Chondrocyte (in vitro differentiated cells): Measurements from ENCODE around the gene NLN. TPM values are rescaled to one million over a fixed set of nuclear protein-coding genes. Genes with fewer than 3 reads are reported as not detected.
"Not testable (repeated sequence)": the region's sequence is repeated elsewhere in the genome, so short reads cannot be mapped to it uniquely, and the experiment has no call there.

Source experiments
- DNase-seq: peaks from one replicate; pipeline ENCODE4 v3.0.0; 2021; ENCODE audit warnings: mixed read lengths, low spot score
- H3K27ac Mint-ChIP-seq: one replicate; pipeline ENCODE4 v1.8.0; 2021; ENCODE audit warnings: mild to moderate bottlenecking, moderate library complexity, mixed read lengths; ENCODE audit not compliant: unreplicated experiment
- H3K27me3 Mint-ChIP-seq: 2 replicates; pipeline ENCODE4 v1.8.0; 2021; ENCODE audit warnings: low read depth, mixed read lengths
- H3K36me3 Mint-ChIP-seq: 2 replicates; pipeline ENCODE4 v1.8.0; 2021; ENCODE audit warnings: low read depth, mixed read lengths
- H3K4me1 Mint-ChIP-seq: 2 replicates; pipeline ENCODE4 v1.8.0; 2021; ENCODE audit warnings: low read depth, mild to moderate bottlenecking, mixed read lengths
- H3K4me3 Mint-ChIP-seq: one replicate; pipeline ENCODE4 v1.8.0; 2021; ENCODE audit warnings: mild to moderate bottlenecking, moderate library complexity, mixed read lengths; ENCODE audit not compliant: unreplicated experiment
- H3K9me3 Mint-ChIP-seq: 2 replicates; pipeline ENCODE4 v1.8.0; 2021; ENCODE audit warnings: low read depth, mixed read lengths
- total RNA-seq: library from RNA; stranded (reverse); gene quantifications from 3 replicates; pipeline ENCODE4 v1.2.1, GENCODE V29; 2021
- TF ChIP-seq, protein P1 (sequence below): fragments of 200-600 bp; sonication (generic); IDR thresholded peaks from 2 replicates; pipeline ENCODE4 v1.5.0; 2021; ENCODE audit warnings: antibody characterized with exemption, mild to moderate bottlenecking, moderate library complexity

Gene NLN
- total RNA-seq, 1 donor from 2014 or later, result 38.6 TPM

- no peak for DNase-seq
- peaks cover 8% of the 10 kb centered on the region for H3K36me3 Mint-ChIP-seq
- H3K27me3 Mint-ChIP-seq, result no peaks in the 10 kb centered on the region
- no peak overlapping the region for H3K4me3 Mint-ChIP-seq
- TF ChIP-seq, protein P1, sequence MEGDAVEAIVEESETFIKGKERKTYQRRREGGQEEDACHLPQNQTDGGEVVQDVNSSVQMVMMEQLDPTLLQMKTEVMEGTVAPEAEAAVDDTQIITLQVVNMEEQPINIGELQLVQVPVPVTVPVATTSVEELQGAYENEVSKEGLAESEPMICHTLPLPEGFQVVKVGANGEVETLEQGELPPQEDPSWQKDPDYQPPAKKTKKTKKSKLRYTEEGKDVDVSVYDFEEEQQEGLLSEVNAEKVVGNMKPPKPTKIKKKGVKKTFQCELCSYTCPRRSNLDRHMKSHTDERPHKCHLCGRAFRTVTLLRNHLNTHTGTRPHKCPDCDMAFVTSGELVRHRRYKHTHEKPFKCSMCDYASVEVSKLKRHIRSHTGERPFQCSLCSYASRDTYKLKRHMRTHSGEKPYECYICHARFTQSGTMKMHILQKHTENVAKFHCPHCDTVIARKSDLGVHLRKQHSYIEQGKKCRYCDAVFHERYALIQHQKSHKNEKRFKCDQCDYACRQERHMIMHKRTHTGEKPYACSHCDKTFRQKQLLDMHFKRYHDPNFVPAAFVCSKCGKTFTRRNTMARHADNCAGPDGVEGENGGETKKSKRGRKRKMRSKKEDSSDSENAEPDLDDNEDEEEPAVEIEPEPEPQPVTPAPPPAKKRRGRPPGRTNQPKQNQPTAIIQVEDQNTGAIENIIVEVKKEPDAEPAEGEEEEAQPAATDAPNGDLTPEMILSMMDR, result no peak
- peak overlapping the region; percentile 51 for H3K27ac Mint-ChIP-seq
- H3K4me1 Mint-ChIP-seq, result peaks cover 24% of the 10 kb centered on the region
- no peaks in the 10 kb centered on the region for H3K9me3 Mint-ChIP-seq
These were observed 52.3 kb downstream of the NLN start for GRCh38 chr5:65774346-65774745.

DNA sequence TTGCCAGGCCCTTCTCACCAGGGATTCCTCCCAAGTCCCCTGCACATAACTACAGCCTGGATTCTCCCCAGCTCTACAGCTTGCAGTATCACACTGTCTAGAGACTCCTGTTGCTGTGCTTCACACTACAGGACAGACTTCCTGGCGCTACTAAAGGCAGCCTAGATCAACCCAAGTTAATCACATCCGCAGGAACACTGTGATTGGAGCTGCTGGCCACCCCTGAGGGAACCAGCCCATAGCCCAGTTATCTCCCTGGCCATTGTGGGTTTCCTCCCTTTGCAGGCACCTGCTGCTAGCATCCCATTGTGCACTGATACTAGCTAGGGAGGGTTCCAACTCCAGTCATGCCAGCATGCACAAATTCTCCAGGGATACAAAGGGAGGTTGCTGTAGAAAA, 53.5 kb downstream of the NLN start:
- Mint-ChIP-seq H3K27me3 (no peaks in the 10 kb centered on the region), H3K4me3 (no peak overlapping the region), H3K36me3 (peaks cover 9% of the 10 kb centered on the region), H3K27ac (no peak overlapping the region), H3K9me3 (no peaks in the 10 kb centered on the region), H3K4me1 (peaks cover 16% of the 10 kb centered on the region)
- no peak for DNase-seq
- TF ChIP-seq, protein P1, result no peak

DNA sequence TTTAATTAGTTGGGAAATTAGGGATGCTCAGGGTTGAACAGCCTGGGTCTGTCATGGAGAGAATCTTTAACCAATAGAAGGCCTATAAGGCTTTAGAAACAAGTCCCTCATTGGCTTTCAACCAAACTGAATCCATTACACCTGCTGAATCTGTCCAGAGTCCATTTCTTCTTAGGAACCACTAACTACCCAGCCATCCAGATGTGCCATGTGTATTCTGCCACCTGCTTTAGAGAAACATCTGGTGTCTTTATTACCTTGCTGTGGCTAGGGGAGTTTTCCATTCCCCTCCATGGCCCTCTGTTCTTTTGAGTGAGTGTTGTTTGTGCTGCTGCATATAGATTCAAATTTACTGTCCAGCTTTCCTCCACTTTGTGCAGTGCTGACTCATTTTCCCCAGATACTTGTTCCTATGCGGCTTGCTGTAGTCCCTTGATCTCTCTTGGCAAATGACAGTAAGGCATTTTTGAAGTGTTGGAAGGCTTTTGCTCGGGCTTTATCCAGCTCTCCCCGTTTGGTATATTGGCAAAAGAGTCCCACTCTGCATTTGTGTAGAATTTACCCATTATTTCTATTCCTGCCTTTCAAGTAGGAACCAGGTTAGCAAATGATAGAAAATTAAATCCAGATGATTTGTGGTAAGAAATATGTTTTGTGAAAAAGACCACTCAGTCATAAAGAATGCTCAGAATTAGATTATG, 54.6 kb downstream of the NLN start:
- Mint-ChIP-seq H3K27ac (no peak overlapping the region), H3K27me3 (no peaks in the 10 kb centered on the region)

DNA sequence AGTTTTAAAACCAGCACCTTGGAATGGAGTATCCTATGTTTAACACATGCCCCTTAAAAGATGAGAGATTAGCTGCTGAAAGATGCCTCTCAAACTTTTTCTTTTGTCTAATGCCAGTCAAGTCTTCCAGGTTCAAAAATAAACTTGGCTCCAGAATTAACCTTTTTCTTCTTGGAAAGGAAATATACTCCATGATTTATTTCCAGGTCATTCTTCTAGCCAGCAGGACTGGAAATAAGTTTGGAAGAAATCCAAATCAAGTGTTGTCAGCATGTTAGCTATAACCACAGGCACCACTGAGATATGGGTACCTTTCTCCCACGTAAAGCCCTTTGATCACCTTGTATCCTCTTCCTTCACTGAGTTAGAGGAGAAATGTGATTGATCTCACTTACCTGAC, 56.1 kb downstream of the NLN start:
- Mint-ChIP-seq H3K4me1 (peaks cover 16% of the 10 kb centered on the region), H3K36me3 (peaks cover 27% of the 10 kb centered on the region), H3K4me3 (no peak overlapping the region), H3K9me3 (no peaks in the 10 kb centered on the region), H3K27ac (no peak overlapping the region), H3K27me3 (no peaks in the 10 kb centered on the region)
- no peak for DNase-seq
- TF ChIP-seq, protein P1, result no peak

More for the DNA sequence above, 54.6 kb downstream of the NLN start:
- Mint-ChIP-seq H3K4me3 (no peak overlapping the region), H3K36me3 (peaks cover 14% of the 10 kb centered on the region), H3K4me1 (peaks cover 16% of the 10 kb centered on the region), H3K9me3 (no peaks in the 10 kb centered on the region)
- no peak for DNase-seq
- TF ChIP-seq, protein P1, result no peak

DNA sequence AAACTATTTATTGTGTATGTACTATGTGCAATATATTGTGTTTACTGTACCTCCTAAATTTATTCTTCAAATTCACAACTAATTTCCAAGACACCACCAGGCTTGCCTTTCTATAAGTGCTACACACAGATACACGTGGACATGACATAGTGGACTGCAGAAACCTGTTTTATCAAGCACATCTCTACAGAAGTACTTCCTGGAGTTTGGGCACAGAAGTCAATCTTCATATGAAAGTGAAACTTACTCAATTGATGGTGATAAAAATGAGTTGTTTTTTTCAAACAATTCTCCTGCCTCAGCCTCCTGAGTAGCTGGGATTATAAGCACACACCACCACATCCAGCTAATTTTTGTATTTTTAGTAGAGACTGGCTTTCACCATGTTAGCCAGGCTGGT, 57.6 kb downstream of the NLN start:
- TF ChIP-seq, protein P1, result no peak
- no peak for DNase-seq
- Mint-ChIP-seq H3K27ac (no peak overlapping the region), H3K9me3 (no peaks in the 10 kb centered on the region), H3K4me3 (no peak overlapping the region), H3K4me1 (peaks cover 8% of the 10 kb centered on the region), H3K27me3 (no peaks in the 10 kb centered on the region), H3K36me3 (peaks cover 27% of the 10 kb centered on the region)

DNA sequence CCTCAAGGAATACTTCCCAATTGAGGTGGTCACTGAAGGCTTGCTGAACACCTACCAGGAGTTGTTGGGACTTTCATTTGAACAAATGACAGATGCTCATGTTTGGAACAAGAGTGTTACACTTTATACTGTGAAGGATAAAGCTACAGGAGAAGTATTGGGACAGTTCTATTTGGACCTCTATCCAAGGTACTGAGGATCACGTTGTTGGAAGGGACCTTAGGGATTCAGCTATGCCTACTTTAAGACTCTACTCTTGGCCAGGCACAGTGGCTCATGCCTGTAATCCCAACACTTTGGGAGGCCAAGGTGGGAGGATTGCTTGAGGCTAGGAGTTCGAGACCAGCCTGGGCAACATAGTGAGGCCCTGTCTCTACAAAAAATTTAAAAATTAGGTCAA, 66.3 kb downstream of the NLN start:
- H3K36me3 Mint-ChIP-seq, DNase-seq, H3K27ac Mint-ChIP-seq, H3K9me3 Mint-ChIP-seq, H3K4me1 Mint-ChIP-seq, H3K4me3 Mint-ChIP-seq, H3K27me3 Mint-ChIP-seq: not testable (repeated sequence)
